GDM1 (cell line): ENCODE results near the gene ASPA.
A peak's percentile ranks its signal among the peaks of the same experiment; 100 is the strongest.
"Not testable (repeated sequence)": the region's sequence is repeated elsewhere in the genome, so short reads cannot be mapped to it uniquely, and the experiment has no call there.

Experiments
- DNase-seq: peaks from one replicate; lab custom pipeline; 2025; lab: John Stamatoyannopoulos, UW

ASPA gene

GRCh38 chr17:3475812-3476610 lies at the start of gene ASPA:
ASPA (plus strand) TSS chr17:3475997; CDS start chr17:3476160, 163 bp downstream.
- no peak for DNase-seq

DNA sequence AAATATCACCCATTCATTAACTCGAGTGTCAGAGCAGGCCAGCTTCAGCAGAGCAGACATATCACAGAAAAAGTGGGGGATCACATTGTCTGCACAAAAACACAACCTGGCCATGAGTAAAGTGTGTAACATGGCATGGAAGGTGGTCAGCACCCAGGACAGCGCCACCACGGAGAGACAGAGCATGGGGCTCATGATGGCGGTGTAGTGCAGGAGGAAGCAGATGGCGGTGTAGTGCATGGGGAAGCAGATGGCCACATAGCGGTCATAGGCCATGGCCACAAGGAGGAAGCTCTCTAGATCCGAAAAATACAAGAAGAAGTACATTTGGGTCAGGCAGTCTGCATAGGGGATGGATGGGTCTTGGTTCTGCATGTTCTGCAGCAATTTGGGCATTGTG lies 42.6 kb upstream of the ASPA start:
- DNase-seq, result peak; percentile 81

- DNase-seq, result no peak
Measured at GRCh38 chr17:3433741-3434140, 42.1 kb upstream of the ASPA start, which contains the start of gene OR1E2. OR1E2 (minus strand) TSS chr17:3433841; CDS start chr17:3433841, 0 bp downstream.

- DNase-seq, result no peak
Measured at GRCh38 chr17:3438368-3438767, 37.4 kb upstream of the ASPA start.

DNA sequence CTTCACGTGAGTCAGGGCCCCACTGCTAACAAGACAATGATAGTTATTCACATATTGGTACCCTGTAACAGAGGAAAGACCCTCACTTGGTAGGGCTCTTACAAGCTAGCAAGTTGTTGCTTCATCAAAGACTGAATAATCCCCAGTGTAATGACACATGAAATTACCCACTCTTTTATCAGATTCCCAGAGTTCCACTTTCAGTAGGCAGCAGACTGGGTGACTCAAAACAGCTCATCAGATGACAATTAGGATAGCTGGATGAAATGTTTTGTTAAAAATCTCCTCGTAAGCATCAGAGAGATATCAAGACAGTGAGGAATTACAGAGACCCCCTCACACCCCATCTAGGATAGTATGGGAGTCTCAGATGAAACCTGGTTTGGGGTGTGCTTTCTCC lies 35.3 kb upstream of the ASPA start:
- DNase-seq, result no peak

DNA sequence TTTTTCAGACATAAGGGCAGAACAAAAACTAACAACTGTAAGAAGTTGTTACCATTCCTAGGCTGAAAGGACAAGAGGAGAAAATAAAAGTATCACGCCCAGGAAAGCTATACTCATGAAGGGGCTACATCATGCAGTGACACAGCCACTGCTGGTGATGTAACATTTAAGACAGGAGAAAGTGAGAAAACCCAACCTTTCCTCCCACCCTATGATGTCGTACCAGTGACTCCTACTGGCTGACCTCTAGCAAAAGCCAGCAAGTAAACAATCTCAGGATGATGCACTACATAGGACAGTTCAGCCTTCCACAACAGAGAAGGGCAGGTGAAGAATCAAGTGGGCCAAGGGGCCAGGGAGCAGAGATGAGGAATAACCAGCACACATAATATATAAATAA lies 28.2 kb upstream of the ASPA start:
- DNase-seq, result peak; percentile 26

GRCh38 chr17:3448059-3448665 lies 27.6 kb upstream of the ASPA start:
- DNase-seq, result no peak

GRCh38 chr17:3466355-3466754 lies 9.4 kb upstream of the ASPA start:
- DNase-seq, result not testable (repeated sequence)

- DNase-seq, result no peak
Measured at GRCh38 chr17:3469529-3469928, 6.3 kb upstream of the ASPA start.

DNA sequence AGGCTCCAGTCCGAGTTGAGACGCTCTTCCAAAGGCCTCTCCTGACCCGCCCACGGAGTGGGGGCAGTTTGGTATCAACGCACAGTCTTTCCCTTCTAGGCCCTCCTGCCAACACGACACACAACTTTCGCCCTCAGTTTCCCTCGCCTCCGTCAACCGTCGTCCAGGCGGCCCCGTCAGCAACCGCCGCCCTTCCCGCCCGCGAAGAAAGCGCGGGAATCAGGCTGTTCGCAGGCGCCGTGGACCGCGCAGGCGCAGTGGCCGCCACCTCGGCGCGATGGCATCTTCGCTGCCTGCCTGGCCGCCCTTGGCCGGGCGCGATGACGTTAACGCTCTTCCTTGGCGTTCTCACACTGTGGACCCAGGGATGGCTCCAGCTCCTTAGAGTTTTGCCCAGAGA lies 4.2 kb upstream of the ASPA start, which contains the start of gene SPATA22:
Gene SPATA22, minus strand, starts transcription at position 221 of the 400 bp plus-strand sequence. CDS start 2,494 bp downstream, outside the sequence.
- no peak for DNase-seq

DNA sequence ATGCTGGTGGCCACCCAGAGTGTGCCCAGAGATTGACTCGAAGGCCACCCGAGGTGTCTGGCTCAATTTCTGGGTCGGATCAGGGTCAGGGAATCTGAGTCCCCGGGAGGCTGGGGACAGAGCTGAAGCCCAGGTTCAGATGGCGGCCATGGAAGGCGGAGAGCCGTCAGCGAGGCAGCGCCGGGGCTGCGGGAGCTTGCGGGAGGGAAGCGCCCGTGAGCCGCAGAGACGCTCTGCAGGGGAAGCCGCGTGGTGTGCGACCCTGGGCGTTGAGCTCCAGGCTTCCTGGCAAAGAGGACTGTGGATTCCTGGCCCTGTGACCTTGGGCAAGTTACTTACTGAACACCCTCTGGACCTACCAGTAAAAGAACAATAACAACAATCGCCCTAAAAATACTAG lies 3.7 kb upstream of the ASPA start:
- DNase-seq, result no peak

GRCh38 chr17:3474212-3474611 lies 1.6 kb upstream of the ASPA start:
- no peak for DNase-seq

- DNase-seq, result no peak
Measured at GRCh38 chr17:3475251-3475685, 529 bp upstream of the ASPA start.

- no peak for DNase-seq
Measured at GRCh38 chr17:3479988-3480387, 4.2 kb downstream of the ASPA start.

- no peak for DNase-seq
Measured at GRCh38 chr17:3482852-3483251, 7.1 kb downstream of the ASPA start.

GRCh38 chr17:3485481-3486068 lies 9.8 kb downstream of the ASPA start:
- DNase-seq, result no peak

GRCh38 chr17:3497101-3497500 lies 21.3 kb downstream of the ASPA start:
- no peak for DNase-seq

GRCh38 chr17:3501344-3501743 lies 25.5 kb downstream of the ASPA start:
- no peak for DNase-seq

DNA sequence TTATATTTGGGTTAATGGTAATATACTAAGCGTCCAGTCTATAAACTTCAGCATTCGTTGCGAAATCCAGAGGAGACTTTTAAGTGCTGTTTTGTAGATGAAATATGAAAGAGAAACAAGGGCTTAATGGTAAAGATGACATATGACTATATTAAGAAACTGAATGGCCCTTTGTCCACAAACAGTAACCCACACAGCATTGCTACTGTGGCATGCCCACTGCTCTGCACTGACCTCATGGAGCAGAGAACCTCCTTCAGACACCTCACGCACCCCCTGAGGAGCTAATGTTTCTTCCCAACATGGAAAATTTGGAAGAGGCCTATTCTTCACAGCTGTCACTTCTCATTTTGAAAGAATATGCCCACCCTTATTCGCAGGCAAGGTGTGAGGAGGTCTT lies 26.7 kb downstream of the ASPA start:
- DNase-seq, result no peak

- no peak for DNase-seq
Measured at GRCh38 chr17:3503285-3503684, 27.5 kb downstream of the ASPA start.

DNA sequence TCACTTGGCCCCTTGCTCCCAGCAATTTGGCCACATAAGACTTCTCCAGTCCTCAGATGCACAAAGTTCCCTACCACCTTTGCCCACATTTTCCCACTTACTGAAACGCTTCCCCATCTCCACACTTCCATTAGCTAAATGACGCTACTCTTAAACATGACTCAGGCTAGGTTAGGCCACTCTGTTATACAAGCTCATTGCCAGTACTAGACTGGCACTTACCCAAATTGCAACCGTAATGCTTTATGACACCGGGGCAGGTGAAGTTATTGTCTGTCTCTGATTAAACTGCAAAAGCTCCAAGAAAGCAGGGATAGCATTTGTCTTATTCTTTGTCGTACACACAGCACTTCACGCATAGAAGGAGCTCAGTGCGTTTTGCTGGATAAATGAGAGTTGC lies 29.2 kb downstream of the ASPA start:
- no peak for DNase-seq

- no peak for DNase-seq
Measured at GRCh38 chr17:3506054-3506453, 30.3 kb downstream of the ASPA start.

DNA sequence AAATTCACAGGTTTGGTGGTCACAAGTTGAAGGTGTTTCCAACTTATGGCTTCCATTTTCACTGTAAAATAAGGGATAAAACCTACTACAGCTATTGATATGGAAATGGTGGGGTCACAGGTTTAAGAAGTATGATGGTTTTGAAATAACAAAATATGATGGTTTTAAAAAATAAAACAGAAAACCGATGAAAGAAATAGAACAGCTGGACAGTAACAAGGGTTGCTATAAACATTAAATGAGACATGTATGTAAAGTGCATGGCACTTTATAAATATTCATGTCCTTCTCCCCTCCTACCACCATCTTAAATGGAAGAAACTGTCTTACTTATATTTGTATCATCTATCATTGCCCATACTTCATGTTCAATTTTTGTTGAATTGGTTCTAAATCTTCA lies 31.3 kb downstream of the ASPA start:
- DNase-seq, result no peak
